HG02938 (cell line): ENCODE data around the gene YY1.
A peak's percentile ranks its signal among the peaks of the same experiment; 100 is the strongest.
"Not testable (repeated sequence)": the region's sequence is repeated elsewhere in the genome, so short reads cannot be mapped to it uniquely, and the experiment has no call there.

ENCODE experiments used
- ATAC-seq: cut with Tn5 transposase; IDR thresholded peaks from one replicate; pipeline ENCODE4 v1.9.1; 2021; ENCODE audit warnings: mild to moderate bottlenecking, moderate library complexity; ENCODE audit not compliant: unreplicated experiment

Gene YY1

GRCh38 chr14:100238419-100239210 lies at the start of gene YY1:
TSS of gene YY1 (plus strand) at chr14:100239144. CDS start at chr14:100239245, 101 bp downstream.
- ATAC-seq: peak; percentile 77

GRCh38 chr14:100190126-100190525 lies 48.8 kb upstream of the YY1 start:
- no peak for ATAC-seq

- ATAC-seq: no peak
Observed at GRCh38 chr14:100191584-100192249, 47.2 kb upstream of the YY1 start.

GRCh38 chr14:100192250-100192671 lies 46.7 kb upstream of the YY1 start:
- ATAC-seq: no peak

- ATAC-seq: peak; percentile 98
Observed at GRCh38 chr14:100192672-100193416, 46.1 kb upstream of the YY1 start.

GRCh38 chr14:100193417-100194357 lies 45.3 kb upstream of the YY1 start:
- ATAC-seq: no peak

- ATAC-seq: no peak
Observed at GRCh38 chr14:100199240-100199860, 39.6 kb upstream of the YY1 start.

GRCh38 chr14:100200311-100200710 lies 38.6 kb upstream of the YY1 start:
- ATAC-seq: no peak

GRCh38 chr14:100201701-100202100 lies 37.2 kb upstream of the YY1 start:
- ATAC-seq: no peak

- ATAC-seq: no peak
Observed at GRCh38 chr14:100202712-100203111, 36.2 kb upstream of the YY1 start.

- ATAC-seq: no peak
Observed at GRCh38 chr14:100203146-100203545, 35.8 kb upstream of the YY1 start.

- no peak for ATAC-seq
Observed at GRCh38 chr14:100203962-100204834, 34.7 kb upstream of the YY1 start.

GRCh38 chr14:100204835-100205167 lies 34.1 kb upstream of the YY1 start:
- ATAC-seq: not testable (repeated sequence)

GRCh38 chr14:100207588-100207987 lies 31.4 kb upstream of the YY1 start:
- not testable (repeated sequence) for ATAC-seq

GRCh38 chr14:100208136-100208535 lies 30.8 kb upstream of the YY1 start:
- not testable (repeated sequence) for ATAC-seq

- no peak for ATAC-seq
Observed at GRCh38 chr14:100211366-100211765, 27.6 kb upstream of the YY1 start.

GRCh38 chr14:100211893-100212292 lies 27.1 kb upstream of the YY1 start:
- ATAC-seq: no peak

- no peak for ATAC-seq
Observed at GRCh38 chr14:100212476-100213333, 26.2 kb upstream of the YY1 start.
